Tibial nerve (tissue), 3 donors: ENCODE data around the gene ING2.

Experiments used
- POLR2A ChIP-seq, 2 donors: fragments of 450-650 bp; IDR thresholded peaks; one replicate each; pipeline ENCODE4 v1.6.1; 2017; ENCODE audit warnings: antibody characterized with exemption in 2 of 2, mild to moderate bottlenecking in 2 of 2, moderate library complexity in 2 of 2
- TF ChIP-seq, protein P1 (sequence below), 5 experiments: fragments of 200-600 bp in 3 of 5; fragments of 450-650 bp in 2 of 5; sonication (generic) in 3 of 5; IDR thresholded peaks; one replicate each; pipeline ENCODE4 v1.5.1; 2016 to 2019; ENCODE audit warnings: antibody characterized with exemption in 5 of 5, mild to moderate bottlenecking in 3 of 5, moderate library complexity in 2 of 5

DNA sequence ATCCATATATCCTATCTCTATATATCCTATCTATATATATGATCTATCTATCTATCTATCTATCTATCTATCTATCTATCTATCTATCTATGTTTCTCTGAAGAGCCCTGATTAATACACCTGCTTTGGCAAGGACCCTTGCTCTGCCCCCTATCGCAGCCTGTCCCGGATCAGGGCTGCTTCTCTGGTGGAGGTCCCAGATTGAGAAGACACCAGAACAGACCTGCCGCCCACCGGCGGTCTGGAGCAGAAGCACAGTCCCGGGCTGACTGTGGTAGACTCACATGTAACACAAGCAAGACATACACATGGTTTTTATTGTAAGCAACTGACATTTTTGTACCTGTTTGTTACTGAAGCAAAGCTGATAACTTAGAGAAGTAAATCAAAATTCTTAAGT lies 52.8 kb downstream of the ING2 start:
- no peak for TF ChIP-seq POLR2A (IDR thresholded peaks at IDR 0.05)
- TF ChIP-seq, protein P1, sequence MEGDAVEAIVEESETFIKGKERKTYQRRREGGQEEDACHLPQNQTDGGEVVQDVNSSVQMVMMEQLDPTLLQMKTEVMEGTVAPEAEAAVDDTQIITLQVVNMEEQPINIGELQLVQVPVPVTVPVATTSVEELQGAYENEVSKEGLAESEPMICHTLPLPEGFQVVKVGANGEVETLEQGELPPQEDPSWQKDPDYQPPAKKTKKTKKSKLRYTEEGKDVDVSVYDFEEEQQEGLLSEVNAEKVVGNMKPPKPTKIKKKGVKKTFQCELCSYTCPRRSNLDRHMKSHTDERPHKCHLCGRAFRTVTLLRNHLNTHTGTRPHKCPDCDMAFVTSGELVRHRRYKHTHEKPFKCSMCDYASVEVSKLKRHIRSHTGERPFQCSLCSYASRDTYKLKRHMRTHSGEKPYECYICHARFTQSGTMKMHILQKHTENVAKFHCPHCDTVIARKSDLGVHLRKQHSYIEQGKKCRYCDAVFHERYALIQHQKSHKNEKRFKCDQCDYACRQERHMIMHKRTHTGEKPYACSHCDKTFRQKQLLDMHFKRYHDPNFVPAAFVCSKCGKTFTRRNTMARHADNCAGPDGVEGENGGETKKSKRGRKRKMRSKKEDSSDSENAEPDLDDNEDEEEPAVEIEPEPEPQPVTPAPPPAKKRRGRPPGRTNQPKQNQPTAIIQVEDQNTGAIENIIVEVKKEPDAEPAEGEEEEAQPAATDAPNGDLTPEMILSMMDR (IDR thresholded peaks at IDR 0.05): no peak
